NCI-H524 (cell line): ENCODE results near the gene NPPB.
"Not testable (repeated sequence)": the region's sequence is repeated elsewhere in the genome, so short reads cannot be mapped to it uniquely, and the experiment has no call there.

Source experiments
- DNase-seq, 2 experiments: peaks; one replicate each; lab custom pipeline; 2025; lab: John Stamatoyannopoulos, UW

The NPPB gene

DNA sequence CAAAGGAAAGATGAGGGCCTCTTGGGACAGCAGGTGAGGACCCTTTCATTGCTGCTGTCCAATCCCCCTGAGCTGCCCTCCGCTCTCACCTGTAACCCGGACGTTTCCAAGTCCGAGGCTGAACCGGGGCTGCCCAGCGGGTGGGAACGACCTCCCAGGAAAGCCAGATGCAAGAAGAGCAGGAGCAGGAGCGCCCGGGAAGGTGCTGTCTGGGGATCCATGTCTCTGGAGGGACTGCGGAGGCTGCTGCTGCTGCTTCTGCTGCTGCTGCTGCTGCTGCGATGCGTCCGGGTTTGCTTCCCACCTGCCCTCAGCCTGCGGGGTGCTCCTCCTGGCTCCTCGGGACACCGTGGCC is at the start of gene NPPB:
Gene NPPB, minus strand, starts transcription at position 333 of the 355 bp plus-strand sequence. Its CDS starts 112 bp downstream, at position 221.
- DNase-seq = no peak

DNA sequence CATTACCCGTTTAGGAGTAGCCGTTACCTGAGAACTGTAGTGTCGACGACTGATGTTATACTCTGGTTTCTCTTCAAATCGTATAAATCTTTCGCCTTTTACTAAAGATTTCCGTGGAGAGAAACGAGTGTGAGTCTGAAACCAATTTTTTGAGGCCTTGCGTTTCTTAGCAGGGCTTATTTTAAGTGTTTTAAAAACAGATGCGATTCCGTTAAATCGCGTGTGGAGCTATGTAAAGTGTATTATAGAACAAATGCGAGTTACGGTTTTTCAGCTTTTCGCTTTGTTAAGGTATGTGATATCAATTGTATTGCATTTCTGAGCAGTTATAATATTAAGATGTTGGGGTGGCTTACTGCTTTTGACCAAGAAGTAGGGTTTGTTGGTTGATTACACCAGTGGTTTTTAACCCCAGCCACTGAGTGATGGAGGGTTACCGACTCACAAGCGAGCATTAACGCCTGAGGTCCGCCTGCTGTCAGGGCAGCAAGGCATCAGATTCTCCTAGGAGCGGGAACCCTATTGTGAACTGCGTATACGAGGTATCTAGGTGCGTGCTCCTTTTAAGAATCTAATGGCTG is 49.4 kb upstream of the NPPB start:
- peak; percentile 95 to 96 for DNase-seq

DNA sequence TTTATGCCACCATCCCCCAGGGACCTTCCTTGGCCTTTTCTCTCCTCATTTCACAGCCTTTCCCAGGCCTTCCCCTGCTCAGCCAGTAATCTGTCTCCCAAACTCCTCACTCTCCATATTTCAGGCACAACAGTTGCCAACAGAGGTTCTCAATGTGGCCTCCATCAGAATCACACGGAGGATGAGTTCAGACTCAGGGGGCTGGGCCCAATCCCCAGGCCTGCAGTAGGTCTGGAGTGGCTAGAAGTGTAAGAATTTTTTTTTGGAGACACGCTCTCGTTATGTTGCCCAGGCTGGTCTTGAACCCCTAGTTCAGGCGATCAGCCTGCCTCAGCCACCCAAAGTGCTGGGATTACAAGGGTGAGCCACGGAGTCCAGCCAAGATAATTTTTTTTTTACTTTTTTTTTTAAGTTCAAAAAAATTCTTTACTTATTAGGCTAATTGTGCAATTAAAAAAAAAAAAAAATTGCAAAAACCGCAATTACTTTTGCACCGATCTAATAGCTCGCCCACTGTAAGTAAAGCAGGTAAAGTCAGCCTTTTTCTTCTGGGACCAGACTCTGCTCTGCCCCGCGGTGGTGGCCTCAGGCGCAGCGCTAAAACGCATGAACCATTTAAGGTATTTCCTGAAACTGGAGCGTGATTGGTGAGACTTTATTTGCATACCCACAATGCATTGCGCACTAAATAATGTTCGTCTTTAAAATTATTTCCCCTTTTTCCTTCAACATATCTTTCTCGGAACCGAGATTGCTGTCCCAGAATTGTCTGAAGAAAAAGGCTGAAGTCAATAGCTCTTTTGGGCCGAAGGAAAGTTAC is 48.7 kb upstream of the NPPB start:
- peak; percentile 84 to 94 for DNase-seq

DNA sequence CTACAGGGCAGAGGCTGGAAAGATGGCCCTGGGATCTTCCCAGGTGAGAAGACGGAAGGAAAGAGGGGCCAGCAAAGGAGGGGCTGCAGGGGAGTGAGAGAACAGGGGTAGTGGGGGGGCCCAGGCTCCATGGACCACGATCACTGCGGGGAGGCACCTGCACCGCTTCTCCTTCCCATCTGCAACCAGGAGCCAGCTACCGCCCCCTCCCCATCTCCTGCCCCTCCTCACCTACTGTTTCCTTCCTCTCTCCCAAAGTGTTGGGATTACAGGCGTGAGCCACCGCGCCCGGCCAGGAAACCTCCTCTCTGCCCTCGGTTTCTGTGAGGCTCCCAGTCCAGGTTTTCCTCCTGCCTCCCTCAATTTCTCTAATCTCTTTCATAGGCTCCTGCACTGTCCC is 48.1 kb upstream of the NPPB start:
- no peak for DNase-seq

DNA sequence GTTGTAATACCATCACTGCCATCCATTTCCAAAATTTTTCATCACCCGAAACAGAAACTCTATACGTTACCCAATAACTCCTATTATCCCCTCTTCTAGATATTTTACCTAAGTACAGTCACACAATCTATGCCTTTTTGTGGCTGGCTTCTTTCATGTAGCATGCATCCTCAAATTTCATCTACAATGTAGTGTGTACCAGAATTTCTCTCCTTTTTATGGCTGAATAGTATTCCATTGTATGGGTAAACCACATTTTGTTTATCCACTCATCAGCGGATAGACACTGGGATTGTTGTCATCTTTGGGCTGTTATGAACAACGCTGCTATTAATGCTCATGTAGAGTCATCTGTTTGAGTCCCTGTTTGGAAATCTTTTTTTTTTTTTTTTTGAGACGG is 46.2 kb upstream of the NPPB start:
- no peak for DNase-seq

DNA sequence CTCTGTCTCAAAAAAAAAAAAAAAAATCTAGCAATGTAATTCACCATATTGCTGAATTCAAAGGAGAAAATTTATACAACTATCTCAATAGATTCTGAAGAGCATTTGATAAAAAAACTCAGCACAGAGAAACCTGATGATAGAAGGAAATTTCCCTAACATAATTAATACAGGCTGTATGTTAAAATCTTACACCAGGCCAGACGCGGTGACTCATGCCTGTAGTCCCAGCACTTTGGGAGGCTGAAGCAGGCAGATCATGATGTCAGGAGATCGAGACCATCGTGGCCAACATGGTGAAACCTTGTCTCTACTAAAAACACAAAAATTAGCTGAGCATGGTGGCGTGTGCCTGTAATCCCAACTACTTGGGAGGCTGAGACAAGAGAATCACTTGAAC is 45.4 kb upstream of the NPPB start:
- DNase-seq = not testable (repeated sequence)

DNA sequence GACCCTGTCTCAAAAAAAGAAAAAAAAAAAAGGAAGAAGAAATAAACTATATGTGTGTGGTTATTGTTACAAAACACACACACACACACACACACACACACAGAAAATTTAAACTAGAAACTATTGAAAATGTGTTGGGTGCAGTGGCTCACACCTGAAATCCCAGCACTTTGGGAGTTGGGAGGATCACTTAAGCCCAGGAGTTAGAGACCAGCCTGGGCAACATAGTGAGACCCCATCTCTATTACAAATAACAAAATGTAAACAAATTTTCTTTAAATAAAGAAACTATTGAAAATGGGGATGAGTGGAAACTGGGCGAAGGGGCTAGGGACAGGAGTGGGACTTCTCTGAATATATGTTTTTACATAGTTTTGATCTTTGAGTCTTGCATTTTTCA is 44.5 kb upstream of the NPPB start:
- DNase-seq = no peak

DNA sequence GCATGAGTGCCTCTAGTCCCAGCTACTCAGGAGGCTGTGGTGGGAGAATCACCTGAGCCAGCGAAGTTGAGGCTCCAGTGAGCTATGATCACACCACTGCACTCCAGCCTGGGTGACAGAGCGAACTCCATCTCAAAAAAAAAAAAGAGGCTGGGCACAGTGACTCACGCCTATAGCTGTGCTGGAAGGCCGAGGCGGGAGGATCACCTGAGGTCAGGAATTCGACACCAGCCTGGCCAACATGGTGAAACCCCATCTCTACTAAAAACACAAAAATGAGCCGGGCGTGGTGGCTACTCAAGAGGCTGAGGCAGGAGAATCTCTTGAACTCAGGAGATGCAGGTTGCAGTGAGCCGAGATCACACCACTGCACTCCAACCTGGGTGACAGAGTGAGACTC is 42.7 kb upstream of the NPPB start:
- not testable (repeated sequence) for DNase-seq

DNA sequence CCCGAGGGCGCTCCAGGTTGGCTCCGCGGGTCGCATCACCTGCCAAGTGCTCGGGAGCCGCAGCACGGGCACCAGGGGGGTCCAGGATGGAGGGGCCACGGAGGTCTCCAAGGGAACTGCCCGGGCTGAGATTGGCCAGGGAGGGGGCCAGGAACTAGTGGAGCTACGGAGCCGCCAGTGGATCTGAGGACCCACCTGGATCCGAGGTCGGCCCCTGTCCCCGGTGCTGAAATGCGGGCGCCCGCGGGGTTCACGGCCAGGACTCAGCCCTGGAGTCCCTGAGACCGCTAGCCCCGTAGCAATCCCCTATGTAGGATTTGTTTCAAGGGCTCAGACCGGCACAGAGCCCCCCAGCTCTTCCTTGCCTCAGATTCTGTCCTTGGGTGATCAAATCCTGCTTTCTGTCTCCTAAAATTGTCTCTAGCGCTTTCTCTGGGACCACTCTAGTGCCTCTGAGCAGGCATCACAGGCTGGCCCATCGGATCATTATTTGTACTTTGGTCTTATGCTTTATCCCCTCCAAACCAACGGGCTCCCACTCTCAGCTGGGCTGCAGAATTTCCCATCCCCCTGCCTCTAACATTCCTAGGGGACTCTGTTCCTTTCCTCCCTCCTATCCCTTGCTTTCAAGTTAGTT is 40.2 kb upstream of the NPPB start:
- no peak for DNase-seq

DNA sequence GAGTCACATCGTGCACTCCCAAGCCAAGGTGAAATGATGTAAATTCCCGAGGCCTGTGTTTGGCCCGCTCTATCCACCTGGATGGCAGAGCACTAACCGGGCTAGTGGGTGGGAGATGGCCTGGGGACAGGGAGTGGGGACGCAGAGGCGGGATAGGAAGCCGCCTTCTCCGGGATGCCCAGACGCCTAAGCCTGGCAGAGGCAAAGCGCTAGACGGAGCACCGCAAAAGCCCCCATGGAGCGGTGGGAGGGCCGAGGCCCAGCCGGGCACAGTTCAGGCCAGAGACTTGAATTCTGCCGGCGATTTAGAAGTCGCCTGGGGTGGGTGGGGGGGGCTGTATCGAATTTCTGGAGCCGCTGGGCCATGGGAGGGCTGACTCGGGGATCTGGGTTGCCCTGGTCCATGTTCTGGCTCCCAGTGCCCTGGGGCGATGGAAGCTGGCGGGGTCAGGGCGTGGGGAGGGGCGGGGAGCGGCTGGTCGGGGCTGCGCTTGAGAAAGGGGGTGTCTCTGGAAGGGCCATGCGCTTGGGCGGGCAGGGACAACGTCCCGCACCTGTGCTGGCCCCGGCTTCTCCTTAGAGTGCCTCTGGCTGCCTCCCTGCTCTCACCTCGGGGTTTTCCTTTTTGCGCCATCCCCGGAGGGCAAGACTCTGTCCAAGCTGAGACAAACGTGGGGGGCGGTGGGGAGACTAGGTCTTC is 39.5 kb upstream of the NPPB start:
- no peak for DNase-seq

DNA sequence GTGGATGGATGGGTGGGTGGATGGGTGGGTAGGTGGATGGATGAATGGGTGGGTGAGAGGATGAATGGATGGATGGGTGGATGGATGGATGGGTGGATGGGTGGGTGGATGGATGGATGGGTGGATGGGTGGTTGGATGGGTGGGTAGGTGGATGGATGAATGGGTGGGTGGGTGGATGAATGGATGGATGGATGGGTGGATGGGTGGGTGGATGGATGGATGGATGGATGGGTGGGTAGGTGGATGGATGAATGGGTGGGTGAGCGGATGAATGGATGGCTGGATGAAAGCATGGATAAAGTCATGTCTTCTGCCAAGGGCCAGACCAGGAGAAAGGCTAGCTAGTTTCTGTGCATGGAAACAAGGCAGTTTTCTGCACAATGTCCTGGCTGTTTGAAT is 35.8 kb upstream of the NPPB start:
- not testable (repeated sequence) for DNase-seq

DNA sequence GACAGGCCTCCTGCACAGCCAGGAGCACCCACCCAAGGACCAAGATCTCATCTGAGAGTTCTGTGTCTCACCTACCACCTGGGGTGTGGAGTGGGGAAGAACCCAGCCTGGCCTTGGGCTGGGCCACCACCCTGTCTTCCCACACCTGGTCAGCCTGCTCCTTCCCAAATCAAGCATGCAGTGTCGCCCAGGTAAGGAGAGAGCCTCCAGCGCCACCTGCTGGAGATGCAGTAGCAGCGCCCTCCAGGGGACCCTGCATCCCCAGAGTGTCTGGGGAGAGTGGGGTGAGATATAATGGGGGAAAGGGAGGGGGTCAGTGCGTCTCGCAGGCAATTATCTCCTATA is 35.1 kb upstream of the NPPB start:
- peak; percentile 17 to 55 for DNase-seq

DNA sequence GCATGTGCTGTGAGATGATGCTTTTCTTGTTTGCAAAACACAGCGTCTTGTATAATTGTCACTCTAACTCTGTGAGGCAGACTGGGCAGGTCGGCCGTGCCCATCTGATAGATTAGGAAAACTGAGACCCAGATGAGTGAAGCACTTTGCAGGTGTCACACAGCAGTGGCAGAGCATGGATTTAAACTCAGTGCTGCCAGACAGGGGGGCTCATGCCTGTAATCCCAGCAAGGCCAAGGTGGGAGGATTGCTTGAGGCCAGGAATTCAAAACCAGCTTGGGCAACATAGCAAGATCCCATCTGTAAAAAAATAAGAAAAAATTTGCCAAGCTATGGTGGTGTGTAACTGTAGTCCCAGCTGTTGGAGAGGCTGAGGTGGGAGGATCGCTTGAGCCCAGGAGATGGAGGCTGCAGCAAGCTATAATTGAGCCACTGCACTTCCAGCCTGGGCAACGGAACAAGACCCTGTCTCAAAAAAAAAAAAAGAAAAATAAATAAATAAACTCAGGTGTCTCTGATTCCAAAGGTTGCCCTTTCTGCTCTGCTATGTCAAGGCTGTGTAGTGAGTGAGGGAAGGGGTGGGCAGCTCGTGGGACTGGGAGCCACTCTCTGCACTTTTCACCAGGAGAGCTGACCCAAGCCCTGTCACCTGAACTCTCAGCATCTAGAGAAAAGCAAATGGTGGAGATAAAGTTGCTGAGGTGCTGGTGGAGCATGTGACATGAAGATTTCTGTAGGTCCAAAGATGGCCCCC is 32.9 kb upstream of the NPPB start:
- DNase-seq = no peak

DNA sequence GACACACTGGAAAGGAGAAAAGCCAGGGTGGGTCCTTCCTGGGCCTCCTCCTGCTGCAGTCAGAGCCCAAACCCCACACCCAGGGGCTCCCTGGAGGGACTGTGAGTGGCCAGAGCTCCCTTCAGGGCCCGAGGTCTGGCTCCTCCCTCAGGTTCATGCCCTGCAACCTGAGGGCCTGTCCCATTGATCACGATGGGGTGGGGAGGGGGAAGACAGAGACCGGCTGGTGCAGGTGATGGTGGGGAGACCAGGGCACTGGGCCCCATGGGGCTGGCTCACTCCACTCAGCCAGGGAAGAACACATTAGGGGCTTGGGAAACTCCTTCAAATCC is 30.1 kb upstream of the NPPB start:
- no peak for DNase-seq

DNA sequence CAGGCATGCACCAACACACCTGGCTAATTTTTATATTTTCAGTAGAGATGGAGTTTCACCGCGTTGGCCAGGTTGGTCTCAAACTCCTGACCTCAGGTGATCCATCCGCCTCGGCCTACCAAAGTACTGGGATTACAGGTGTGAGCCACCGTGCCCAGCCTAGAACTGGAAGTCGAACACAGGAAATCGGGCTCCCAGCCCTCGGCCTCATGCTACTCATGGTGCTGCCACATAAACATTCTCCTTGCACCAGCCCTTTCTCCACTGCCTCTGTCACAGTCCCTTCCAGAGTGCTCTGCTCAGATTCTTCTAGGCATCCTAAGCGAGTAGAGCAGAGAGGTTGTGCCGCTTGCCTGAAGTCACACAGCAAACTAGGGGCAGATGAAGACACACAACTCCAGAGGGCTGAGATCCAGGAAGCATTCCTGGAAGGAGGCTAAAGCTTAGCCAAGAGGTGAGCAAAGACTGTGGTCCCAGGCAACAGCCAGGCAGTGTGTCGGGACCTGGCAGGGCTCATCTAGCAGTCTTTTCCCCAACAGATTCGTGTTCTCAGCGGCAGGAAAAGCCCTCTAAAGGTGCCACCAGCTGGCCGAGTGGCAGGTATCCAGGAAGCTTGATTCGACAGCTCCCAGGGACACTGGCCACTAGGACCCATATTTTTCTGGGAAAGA is 29.6 kb upstream of the NPPB start:
- DNase-seq = no peak

DNA sequence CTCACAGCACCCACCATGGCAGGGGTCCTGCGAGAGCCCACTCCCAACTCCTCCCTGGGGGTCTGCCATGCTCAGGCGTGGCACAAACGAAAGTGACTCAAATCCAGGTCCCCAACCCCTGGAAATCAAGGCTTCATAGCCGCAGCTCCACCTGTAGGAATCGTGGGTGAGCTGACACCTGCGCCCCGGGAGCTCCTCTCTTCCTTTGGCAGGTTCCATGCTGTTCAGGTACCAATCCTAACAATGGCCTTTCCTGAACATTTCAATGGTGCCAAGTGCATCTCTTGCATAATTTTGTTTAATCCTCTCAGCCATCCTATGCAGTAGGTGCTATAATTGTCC is 28.9 kb upstream of the NPPB start:
- no peak for DNase-seq

DNA sequence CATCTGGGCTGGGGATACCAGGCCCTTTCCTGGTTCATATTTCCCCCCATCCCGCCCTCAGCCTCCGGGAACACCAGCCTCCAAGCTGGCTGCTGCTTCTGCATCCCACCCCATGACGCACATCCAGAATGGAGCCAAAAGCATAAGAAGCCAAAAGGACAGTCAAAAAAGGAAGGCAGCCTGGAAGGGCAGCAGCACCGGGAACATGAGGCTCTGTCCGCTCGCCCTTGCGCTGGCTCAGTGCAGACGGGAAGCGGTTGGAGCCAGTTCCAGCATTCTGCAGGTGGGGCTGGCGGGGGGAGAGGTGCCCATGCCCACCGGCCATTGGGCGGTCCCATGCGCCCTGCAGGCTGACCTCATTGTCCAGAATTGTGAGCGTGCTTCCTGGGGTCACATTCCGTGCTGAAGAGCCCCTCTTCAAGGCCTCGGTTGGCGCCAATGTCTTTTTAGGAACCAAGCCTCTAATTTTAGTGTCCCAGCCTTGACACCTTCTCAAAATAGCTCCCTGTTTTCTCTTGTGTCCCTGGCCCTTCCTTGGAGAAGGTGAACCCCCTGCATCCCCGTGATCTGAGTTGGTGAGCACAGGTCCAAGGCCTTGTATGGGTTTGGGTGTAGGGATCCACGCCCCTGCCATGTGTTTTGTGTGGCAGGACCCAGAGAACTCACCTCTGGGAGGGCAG is 28.4 kb upstream of the NPPB start:
- no peak for DNase-seq

DNA sequence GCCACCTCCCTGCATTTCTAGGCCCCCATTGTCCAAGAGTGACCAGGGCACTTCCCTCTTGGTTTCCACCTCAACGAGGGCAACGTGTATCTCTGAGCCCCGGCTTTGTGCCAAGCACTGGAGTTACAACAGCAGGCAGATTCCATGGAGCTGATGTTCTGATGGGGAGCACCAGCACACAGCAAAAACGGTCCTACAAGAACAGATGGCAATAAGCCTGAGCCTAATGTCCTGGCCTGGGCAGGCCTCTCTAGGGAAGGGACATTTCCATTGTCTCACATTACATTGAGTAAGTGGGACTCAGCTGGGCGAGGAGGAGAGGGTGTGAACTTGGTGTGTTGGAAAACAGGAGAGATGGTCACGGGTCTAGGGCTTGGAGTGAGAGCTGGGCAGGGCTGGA is 27.2 kb upstream of the NPPB start:
- DNase-seq = peak; percentile 71 to 90

DNA sequence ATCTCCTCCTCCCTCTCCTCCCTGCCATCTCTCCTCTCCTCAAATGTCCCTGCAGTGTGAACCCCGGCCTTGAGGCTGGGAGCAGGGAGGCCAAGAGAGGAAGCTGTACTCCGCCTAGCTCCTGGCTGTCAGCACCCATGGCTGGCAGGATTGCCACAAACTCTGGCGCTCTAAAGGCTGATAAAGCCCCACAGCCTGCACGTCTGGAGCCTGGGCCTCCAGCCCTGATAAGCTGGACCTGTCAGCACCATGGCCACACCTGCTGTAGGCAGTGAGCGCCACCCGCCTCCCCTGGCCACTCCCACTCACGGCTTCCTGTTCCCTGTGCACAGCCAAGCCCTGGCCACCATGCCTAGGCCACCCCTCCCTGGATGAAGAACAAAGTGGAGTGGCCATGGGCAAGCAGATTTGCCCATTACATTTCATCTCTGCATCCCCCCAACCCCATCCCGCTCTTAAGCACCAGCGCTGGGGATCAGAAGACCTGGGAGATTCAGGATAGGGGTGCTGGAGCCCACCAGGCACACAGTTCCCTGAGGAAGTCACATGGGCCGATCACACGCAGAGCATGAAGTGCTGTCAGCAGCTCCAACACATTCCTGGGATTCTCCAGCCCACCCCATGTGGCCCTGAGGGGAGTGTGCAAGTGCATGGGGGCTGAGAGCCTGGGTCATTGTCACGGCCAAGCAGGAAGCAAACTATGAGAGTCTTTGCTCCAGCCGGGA is 24.2 kb upstream of the NPPB start:
- DNase-seq = no peak

DNA sequence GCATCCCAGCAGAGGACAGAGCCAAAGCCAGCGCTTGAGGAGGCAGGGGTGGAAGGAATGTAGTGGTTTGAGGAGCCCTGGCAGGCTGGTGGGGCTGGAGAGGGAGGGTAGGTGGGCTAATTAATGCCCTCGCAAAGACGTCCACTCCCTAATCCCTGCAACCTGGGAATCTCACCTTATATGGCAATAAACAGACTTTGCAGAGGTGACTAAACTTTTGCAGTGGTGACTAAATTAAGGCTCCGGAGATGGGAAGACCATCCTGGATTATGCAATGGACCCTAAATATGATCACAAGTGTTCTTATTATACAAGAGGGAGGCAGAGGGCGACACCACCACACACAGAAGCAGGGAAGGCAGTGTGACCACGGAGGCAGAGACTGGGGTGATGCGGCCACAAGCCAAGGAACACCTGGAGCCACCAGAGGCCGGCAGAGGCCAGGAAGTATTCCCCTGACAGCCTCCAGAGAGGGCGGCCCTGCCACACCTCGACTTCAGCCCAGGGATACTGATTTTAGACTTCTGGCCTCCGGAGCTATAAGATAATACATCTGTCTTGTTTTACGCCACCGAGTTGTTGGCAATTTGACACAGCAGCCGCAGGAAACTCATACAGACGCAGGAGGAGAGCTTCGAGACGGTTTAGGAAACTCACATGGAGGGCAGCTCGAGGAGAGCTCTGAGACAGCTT is 23.1 kb upstream of the NPPB start:
- DNase-seq = no peak
